Activated CD8-positive, alpha-beta T cell treated with anti-CD3 and anti-CD28 coated beads, Interleukin-2, amount 10 ng/mL, durations not matched to agents 7 days and 5 days (primary cell): ENCODE measurements around the gene TBC1D1. TPM values are rescaled to one million over a fixed set of nuclear protein-coding genes. Genes with fewer than 3 reads are reported as not detected.

ENCODE experiments used
- ATAC-seq: fragments of 150-1000 bp; cut with Tn5 transposase; one replicate; pipeline ENCODE4 v1.10.0; 2021; ENCODE audit warnings: moderate library complexity
- CTCF ChIA-PET: fragments of 350-600 bp; sonication (Branson Sonifier 250); formaldehyde crosslinking; loops from one replicate; lab custom pipeline; 2021; ENCODE audit warnings: antibody characterized with exemption; lab: Charles Lee
- POLR2A ChIA-PET: fragments of 350-600 bp; sonication (Branson Sonifier 250); formaldehyde crosslinking; loops from one replicate; lab custom pipeline; 2021; ENCODE audit warnings: antibody characterized with exemption; lab: Charles Lee
- DNase-seq: peaks from one replicate; pipeline ENCODE4 v3.0.0-alpha.2; 2020
- H3K27ac Mint-ChIP-seq: one replicate; pipeline ENCODE4 v1.8.0; 2021; ENCODE audit warnings: mild to moderate bottlenecking, mixed read lengths
- H3K27me3 Mint-ChIP-seq: one replicate; pipeline ENCODE4 v1.8.0; 2021; ENCODE audit warnings: low read depth, mixed read lengths
- H3K36me3 Mint-ChIP-seq: one replicate; pipeline ENCODE4 v1.8.0; 2021; ENCODE audit warnings: low read depth, mixed read lengths
- H3K4me1 Mint-ChIP-seq: one replicate; pipeline ENCODE4 v1.8.0; 2021; ENCODE audit warnings: low read depth, mixed read lengths
- H3K4me3 Mint-ChIP-seq: one replicate; pipeline ENCODE4 v1.8.0; 2021; ENCODE audit warnings: mild to moderate bottlenecking, mixed read lengths
- H3K9me3 Mint-ChIP-seq: one replicate; pipeline ENCODE4 v1.8.0; 2022; ENCODE audit warnings: mixed read lengths; ENCODE audit not compliant: insufficient read depth
- total RNA-seq, 2 experiments: library from RNA; stranded (reverse); gene quantifications; one replicate each; pipeline ENCODE4 v1.2.3, GENCODE V29; 2021

The TBC1D1 gene
- total RNA-seq, 2 experiments from 2014 or later = 84.4 to 87.6 TPM

DNA sequence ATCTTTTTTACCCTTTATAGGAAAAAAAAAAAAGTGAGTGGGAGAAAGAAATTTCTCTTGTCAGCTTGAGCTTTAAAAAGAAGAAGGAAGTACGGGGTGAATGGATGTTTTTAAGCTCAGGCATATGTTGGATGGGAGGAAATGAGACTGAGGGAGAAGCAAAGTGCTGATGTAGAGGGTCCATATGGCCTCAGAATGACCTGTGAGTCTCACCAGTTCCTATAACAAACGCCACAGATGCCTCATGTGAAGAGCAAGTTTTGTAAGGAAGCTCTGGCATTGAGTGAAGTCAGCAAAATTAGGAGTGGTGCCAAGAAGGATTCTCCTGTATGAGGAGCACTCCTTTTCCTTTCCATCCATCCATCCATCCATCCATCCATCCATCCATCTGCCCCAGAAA lies 283.9 kb downstream of the TBC1D1 start:
- Mint-ChIP-seq H3K36me3 (peaks cover 4% of the 10 kb centered on the region), H3K4me1 (peaks cover 36% of the 10 kb centered on the region), H3K27ac (no peak overlapping the region), H3K4me3 (no peak overlapping the region), H3K27me3 (peaks cover 12% of the 10 kb centered on the region), H3K9me3 (no peaks in the 10 kb centered on the region)
- ChIA-PET CTCF (interaction anchor here (1.5 to 11.5 kb wide), 6 partner anchors 14 to 501 kb away, joined by 5 to 192 read pairs (median 9); no protein-coding TSS in a partner anchor), POLR2A (interaction anchor here (0.6 kb wide), 1 partner anchor 79 kb away, joined by 3 read pairs; no protein-coding TSS in a partner anchor)
- DNase-seq (no peak), ATAC-seq (no peak)

DNA sequence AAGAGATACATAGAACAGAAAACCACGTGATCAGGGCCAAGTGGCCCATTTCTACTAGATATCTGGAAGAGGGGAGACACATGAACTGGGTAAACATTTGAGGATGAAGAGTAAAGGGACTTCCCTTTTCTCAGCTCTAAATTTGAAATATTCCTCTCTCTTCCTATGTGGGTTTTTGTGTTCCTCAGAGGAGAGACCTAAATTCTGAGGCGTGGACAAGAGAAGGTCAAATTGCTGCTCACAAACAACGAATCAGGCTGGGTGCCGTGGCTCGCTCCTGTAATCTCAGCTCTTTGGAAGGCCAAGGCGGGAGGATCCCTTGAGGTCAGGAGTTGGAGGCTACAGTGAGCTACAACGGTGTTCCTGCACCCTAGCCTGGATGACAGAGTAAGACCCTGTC lies 285.3 kb downstream of the TBC1D1 start:
- ChIA-PET CTCF (interaction anchor here (1.7 to 11.5 kb wide), 3 partner anchors 107 to 559 kb away, joined by 4 to 192 read pairs (median 18); no protein-coding TSS in a partner anchor), POLR2A (interaction anchor here (0.6 kb wide), 1 partner anchor 102 kb away, joined by 6 read pairs; no protein-coding TSS in a partner anchor)
- Mint-ChIP-seq H3K9me3 (no peaks in the 10 kb centered on the region), H3K4me1 (peaks cover 39% of the 10 kb centered on the region), H3K4me3 (no peak overlapping the region), H3K27ac (no peak overlapping the region), H3K27me3 (peaks cover 13% of the 10 kb centered on the region), H3K36me3 (peaks cover 4% of the 10 kb centered on the region)
- DNase-seq (no peak), ATAC-seq (no peak)

GRCh38 chr4:38177035-38177546 lies 286.2 kb downstream of the TBC1D1 start:
- H3K4me1 Mint-ChIP-seq = peaks cover 39% of the 10 kb centered on the region
- peaks cover 4% of the 10 kb centered on the region for H3K36me3 Mint-ChIP-seq
- peak overlapping the region; percentile 76 for H3K27ac Mint-ChIP-seq
- DNase-seq (peak; percentile 77), ATAC-seq (peak; percentile 74)
- H3K27me3 Mint-ChIP-seq = peaks cover 11% of the 10 kb centered on the region
- H3K4me3 Mint-ChIP-seq = peak overlapping the region; percentile 45
- ChIA-PET CTCF (interaction anchor here (0.9 to 11.5 kb wide), 10 partner anchors 11 to 558 kb away, joined by 3 to 192 read pairs (median 4); no protein-coding TSS in a partner anchor), POLR2A (interaction anchor here (0.7 to 1.2 kb wide), 3 partner anchors 16 to 141 kb away, joined by 3 to 4 read pairs (median 4); no protein-coding TSS in a partner anchor)
- no peaks in the 10 kb centered on the region for H3K9me3 Mint-ChIP-seq

- peak; percentile 52 for DNase-seq
These were observed 286.9 kb downstream of the TBC1D1 start for GRCh38 chr4:38177641-38178391.

GRCh38 chr4:38178392-38178995 lies 287.6 kb downstream of the TBC1D1 start:
- DNase-seq (no peak), ATAC-seq (no peak)
- Mint-ChIP-seq H3K27ac (no peak overlapping the region), H3K27me3 (peaks cover 5% of the 10 kb centered on the region), H3K36me3 (peaks cover 3% of the 10 kb centered on the region), H3K9me3 (no peaks in the 10 kb centered on the region), H3K4me1 (peaks cover 38% of the 10 kb centered on the region), H3K4me3 (no peak overlapping the region)
- ChIA-PET CTCF (interaction anchor here (0.6 to 11.5 kb wide), 20 partner anchors 10 to 970 kb away, joined by 3 to 192 read pairs (median 10); partner anchors contain the start of gene TLR10), POLR2A (interaction anchor here (0.6 kb wide), 1 partner anchor 32 kb away, joined by 4 read pairs; no protein-coding TSS in a partner anchor)

More at GRCh38 chr4:38177641-38178391, 286.9 kb downstream of the TBC1D1 start:
- peaks cover 4% of the 10 kb centered on the region for H3K36me3 Mint-ChIP-seq
- H3K4me3 Mint-ChIP-seq = peak overlapping the region; percentile 45
- peaks cover 39% of the 10 kb centered on the region for H3K4me1 Mint-ChIP-seq
- ChIA-PET POLR2A (interaction anchor here (1.0 to 1.2 kb wide), 2 partner anchors 17 to 141 kb away, joined by 4 read pairs; no protein-coding TSS in a partner anchor), CTCF (interaction anchor here (0.9 to 11.5 kb wide), 13 partner anchors 11 to 604 kb away, joined by 3 to 192 read pairs (median 4); partner anchors contain the start of gene TLR10)
- no peaks in the 10 kb centered on the region for H3K9me3 Mint-ChIP-seq
- ATAC-seq = peak; percentile 52
- peaks cover 7% of the 10 kb centered on the region for H3K27me3 Mint-ChIP-seq
- H3K27ac Mint-ChIP-seq = peak overlapping the region; percentile 76

DNA sequence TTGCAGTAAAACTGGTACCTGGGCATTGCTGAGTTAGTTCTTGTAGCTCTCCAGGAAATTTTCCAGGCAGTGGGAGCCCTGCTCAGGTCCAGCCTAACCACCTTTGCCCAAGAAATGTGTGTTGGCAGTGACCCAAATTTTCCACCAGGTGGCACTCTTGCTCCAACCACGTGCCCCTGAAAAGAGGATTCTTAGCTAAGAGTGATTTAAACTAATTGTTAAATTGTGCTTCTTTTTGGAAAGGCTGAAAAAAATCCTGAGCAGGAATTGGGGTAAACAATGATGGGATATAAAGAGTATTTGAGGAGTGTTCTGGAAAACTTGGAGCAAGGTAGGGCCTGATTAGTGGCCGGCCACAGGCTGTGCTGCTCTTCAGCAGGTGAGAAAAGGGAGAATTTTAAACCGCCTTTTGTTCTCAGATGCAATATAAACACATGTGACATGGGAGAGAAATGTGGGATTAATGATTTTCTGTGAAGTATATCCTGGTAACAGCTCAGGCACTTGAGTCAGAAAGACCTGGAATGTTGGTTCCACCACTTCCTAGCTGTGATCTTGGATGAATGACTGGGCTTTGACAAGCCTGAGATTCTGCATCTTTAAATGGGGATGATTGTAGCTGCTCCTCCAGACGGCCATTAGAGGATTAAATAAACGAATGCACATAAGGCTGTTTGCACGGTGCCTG lies 288.9 kb downstream of the TBC1D1 start:
- CTCF ChIA-PET = interaction anchor here (0.6 to 11.5 kb wide), 72 partner anchors 13 to 676 kb away, joined by 3 to 192 read pairs (median 5); partner anchors contain the start of genes TLR1, TLR10 and TLR6
- DNase-seq (peak; percentile 78), ATAC-seq (peak; percentile 52)
- peaks cover 36% of the 10 kb centered on the region for H3K4me1 Mint-ChIP-seq
- H3K27ac Mint-ChIP-seq = peak overlapping the region; percentile 12
- POLR2A ChIA-PET = interaction anchor here (1.1 kb wide), 1 partner anchor 497 kb away, joined by 3 read pairs; no protein-coding TSS in a partner anchor
- H3K36me3 Mint-ChIP-seq = no peaks in the 10 kb centered on the region
- no peak overlapping the region for H3K4me3 Mint-ChIP-seq
- no peaks in the 10 kb centered on the region for H3K9me3 Mint-ChIP-seq
- H3K27me3 Mint-ChIP-seq = peaks cover 2% of the 10 kb centered on the region

DNA sequence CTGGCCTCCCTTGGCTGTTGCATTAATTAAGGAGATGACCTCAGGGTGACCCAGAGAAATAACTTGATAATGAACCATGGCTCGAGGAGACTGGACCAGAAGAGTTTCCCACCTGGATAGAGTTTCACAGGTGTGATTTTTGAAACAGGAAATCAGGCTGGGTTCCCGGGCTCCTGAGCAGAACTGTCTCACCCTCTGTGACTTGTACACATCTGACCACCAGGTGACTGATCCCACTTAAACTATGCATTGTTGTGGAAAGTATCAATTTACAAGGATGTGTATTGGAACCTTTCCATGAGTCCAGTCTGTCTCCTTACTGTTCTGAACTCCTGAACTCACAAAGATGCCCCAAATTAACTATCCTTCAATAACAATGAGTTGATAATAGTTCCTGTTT lies 289.6 kb downstream of the TBC1D1 start:
- no peak overlapping the region for H3K4me3 Mint-ChIP-seq
- H3K36me3 Mint-ChIP-seq = no peaks in the 10 kb centered on the region
- H3K4me1 Mint-ChIP-seq = peaks cover 34% of the 10 kb centered on the region
- CTCF ChIA-PET = interaction anchor here (0.6 to 11.5 kb wide), 46 partner anchors 14 to 675 kb away, joined by 3 to 192 read pairs (median 6); partner anchors contain the start of genes TLR10 and TLR6
- H3K27me3 Mint-ChIP-seq = peaks cover 2% of the 10 kb centered on the region
- no peak for DNase-seq
- H3K9me3 Mint-ChIP-seq = no peaks in the 10 kb centered on the region
- ATAC-seq = no peak
- POLR2A ChIA-PET = interaction anchor here (1.1 kb wide), 1 partner anchor 496 kb away, joined by 3 read pairs; no protein-coding TSS in a partner anchor
- no peak overlapping the region for H3K27ac Mint-ChIP-seq

GRCh38 chr4:38181286-38181685 lies 290.4 kb downstream of the TBC1D1 start:
- Mint-ChIP-seq H3K4me3 (no peak overlapping the region), H3K27me3 (peaks cover 2% of the 10 kb centered on the region), H3K9me3 (no peaks in the 10 kb centered on the region), H3K36me3 (no peaks in the 10 kb centered on the region), H3K27ac (no peak overlapping the region), H3K4me1 (peaks cover 29% of the 10 kb centered on the region)
- DNase-seq (no peak), ATAC-seq (no peak)
- POLR2A ChIA-PET = no interaction called here
- CTCF ChIA-PET = interaction anchor here (0.8 to 11.5 kb wide), 17 partner anchors 13 to 600 kb away, joined by 3 to 192 read pairs (median 13); partner anchors contain the start of gene TLR10

DNA sequence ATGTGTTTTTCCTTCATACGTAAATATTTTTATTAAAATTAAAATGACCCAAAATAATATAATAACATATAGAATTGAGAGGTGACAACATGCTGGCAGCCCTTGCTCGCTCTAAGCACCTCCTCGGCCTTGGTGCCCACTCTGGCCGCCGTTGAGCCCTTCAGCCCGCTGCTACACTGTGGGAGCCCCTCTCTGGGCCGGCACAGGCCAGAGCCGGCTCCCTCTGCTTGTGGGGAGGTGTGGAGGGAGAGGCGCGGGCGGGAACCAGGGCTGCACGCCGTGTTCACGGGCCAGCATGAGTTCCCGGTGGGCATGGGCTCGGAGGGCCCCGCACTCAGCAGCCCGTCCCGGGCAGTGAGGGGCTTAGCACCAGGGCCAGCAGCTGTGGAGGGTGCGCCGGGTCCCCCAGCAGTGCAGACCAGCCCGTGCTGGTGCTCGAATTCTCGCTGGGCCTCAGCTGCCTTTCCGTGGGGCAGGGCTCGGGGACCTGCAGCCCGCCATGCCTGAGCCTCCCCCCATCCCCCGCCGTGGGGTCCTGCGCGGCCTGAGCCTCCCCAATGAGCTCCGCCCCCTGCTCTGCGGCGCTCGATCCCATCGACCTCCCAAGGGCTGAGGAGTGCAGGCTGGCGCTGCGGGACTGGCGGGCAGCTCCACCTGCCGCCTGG lies 291.6 kb downstream of the TBC1D1 start:
- ATAC-seq (no peak), DNase-seq (no peak)
- Mint-ChIP-seq H3K36me3 (no peaks in the 10 kb centered on the region), H3K4me3 (no peak overlapping the region), H3K4me1 (peaks cover 20% of the 10 kb centered on the region), H3K9me3 (no peaks in the 10 kb centered on the region), H3K27ac (no peak overlapping the region), H3K27me3 (peaks cover 2% of the 10 kb centered on the region)
- CTCF ChIA-PET = interaction anchor here (1.1 to 11.5 kb wide), 3 partner anchors 494 to 548 kb away, joined by 3 to 192 read pairs (median 4); no protein-coding TSS in a partner anchor
- POLR2A ChIA-PET = no interaction called here

GRCh38 chr4:38184404-38184803 lies 293.5 kb downstream of the TBC1D1 start:
- DNase-seq (no peak), ATAC-seq (no peak)
- ChIA-PET CTCF (interaction anchor here (0.8 to 11.5 kb wide), 7 partner anchors 127 to 620 kb away, joined by 3 to 192 read pairs (median 3); partner anchors contain the start of gene TLR1), POLR2A (no interaction called here)
- H3K36me3 Mint-ChIP-seq = no peaks in the 10 kb centered on the region
- no peaks in the 10 kb centered on the region for H3K9me3 Mint-ChIP-seq
- H3K4me1 Mint-ChIP-seq = peaks cover 6% of the 10 kb centered on the region
- H3K4me3 Mint-ChIP-seq = no peak overlapping the region
- H3K27ac Mint-ChIP-seq = no peak overlapping the region
- H3K27me3 Mint-ChIP-seq = peaks cover 2% of the 10 kb centered on the region
